IMR-90 (cell line): ENCODE results near the gene COX6A2.

Source experiments
- BHLHE40 ChIP-seq: fragments of 150-350 bp; IDR thresholded peaks from 2 replicates; pipeline ENCODE4 v1.6.1; 2016; ENCODE audit warnings: mild to moderate bottlenecking, low read depth, low read length
- CEBPB ChIP-seq: IDR thresholded peaks from 2 replicates; pipeline ENCODE4 v1.6.1; 2012; ENCODE audit warnings: low read depth, low read length, improper control_type of control experiment
- FOS ChIP-seq: fragments of 150-350 bp; IDR thresholded peaks from 2 replicates; pipeline ENCODE4 v1.6.1; 2016; ENCODE audit warnings: low read depth, low read length
- MAFK ChIP-seq: IDR thresholded peaks from 2 replicates; pipeline ENCODE4 v1.6.1; 2012; ENCODE audit warnings: low read depth, low read length, improper control_type of control experiment
- MAZ ChIP-seq: IDR thresholded peaks from 2 replicates; pipeline ENCODE4 v1.6.1; 2012; ENCODE audit warnings: low read depth, mild to moderate bottlenecking, low read length, improper control_type of control experiment, moderate library complexity, borderline replicate concordance
- POLR2A ChIP-seq: IDR thresholded peaks from 2 replicates; pipeline ENCODE4 v1.6.1; 2012; ENCODE audit warnings: mild to moderate bottlenecking, low read depth, low read length
- RAD21 ChIP-seq: IDR thresholded peaks from 2 replicates; pipeline ENCODE4 v1.6.1; 2012; ENCODE audit warnings: low read length, improper control_type of control experiment
- RCOR1 ChIP-seq: IDR thresholded peaks from 2 replicates; pipeline ENCODE4 v1.6.1; 2012; ENCODE audit warnings: mild to moderate bottlenecking, low read length, improper control_type of control experiment; ENCODE audit not compliant: insufficient replicate concordance
- RFX5 ChIP-seq: IDR thresholded peaks from 2 replicates; pipeline ENCODE4 v1.8.0; 2012; ENCODE audit warnings: low read depth, mild to moderate bottlenecking, low read length, moderate library complexity
- TF ChIP-seq, protein P1 (sequence below): conservative IDR thresholded peaks from 2 replicates; pipeline ENCODE4 v1.5.1; 2012; ENCODE audit warnings: mild to moderate bottlenecking, low read depth, low read length, improper control_type of control experiment
- TF ChIP-seq, protein P2 (sequence below): fragments of 150-350 bp; IDR thresholded peaks from 2 replicates; pipeline ENCODE4 v1.6.1; 2016; ENCODE audit warnings: low read depth, mild to moderate bottlenecking, low read length, moderate library complexity, borderline replicate concordance
- TF ChIP-seq, protein P3 (sequence below): fragments of 150-350 bp; IDR thresholded peaks from 2 replicates; pipeline ENCODE4 v1.6.1; 2017; ENCODE audit warnings: mild to moderate bottlenecking, antibody characterized with exemption, low read length, low read depth

DNA sequence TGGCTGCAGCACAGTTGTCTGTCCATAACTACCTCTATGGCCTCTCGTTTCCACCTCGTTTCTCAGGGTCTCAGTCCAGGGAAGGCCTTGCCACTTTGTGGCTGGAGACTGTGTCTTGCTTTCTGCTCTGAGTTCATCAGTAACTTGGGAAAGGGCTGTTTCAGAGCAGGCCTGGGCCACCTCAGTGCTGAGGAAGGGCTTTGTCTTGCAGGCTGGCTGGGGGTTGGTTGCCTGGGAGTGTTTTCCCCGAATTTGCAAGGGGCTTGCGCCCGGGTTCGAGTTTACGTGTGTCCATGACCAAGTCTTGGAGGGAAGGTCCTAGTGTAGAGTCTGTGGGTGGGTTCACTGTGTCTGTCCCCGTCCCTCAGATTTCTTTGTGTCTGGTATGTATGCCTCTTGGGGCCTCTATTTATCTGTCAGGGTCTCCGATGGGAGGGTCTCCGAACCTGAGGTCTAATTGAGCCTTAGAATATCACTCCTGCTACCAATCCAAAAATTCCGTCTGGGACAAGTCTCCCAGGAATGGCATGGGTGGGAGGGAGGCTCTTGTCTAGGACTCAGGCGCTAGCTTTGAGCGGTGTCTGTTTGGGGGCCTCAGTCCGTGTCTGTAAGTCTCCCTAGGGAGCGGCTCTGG lies 43.2 kb upstream of the COX6A2 start:
- TF ChIP-seq, protein P1, sequence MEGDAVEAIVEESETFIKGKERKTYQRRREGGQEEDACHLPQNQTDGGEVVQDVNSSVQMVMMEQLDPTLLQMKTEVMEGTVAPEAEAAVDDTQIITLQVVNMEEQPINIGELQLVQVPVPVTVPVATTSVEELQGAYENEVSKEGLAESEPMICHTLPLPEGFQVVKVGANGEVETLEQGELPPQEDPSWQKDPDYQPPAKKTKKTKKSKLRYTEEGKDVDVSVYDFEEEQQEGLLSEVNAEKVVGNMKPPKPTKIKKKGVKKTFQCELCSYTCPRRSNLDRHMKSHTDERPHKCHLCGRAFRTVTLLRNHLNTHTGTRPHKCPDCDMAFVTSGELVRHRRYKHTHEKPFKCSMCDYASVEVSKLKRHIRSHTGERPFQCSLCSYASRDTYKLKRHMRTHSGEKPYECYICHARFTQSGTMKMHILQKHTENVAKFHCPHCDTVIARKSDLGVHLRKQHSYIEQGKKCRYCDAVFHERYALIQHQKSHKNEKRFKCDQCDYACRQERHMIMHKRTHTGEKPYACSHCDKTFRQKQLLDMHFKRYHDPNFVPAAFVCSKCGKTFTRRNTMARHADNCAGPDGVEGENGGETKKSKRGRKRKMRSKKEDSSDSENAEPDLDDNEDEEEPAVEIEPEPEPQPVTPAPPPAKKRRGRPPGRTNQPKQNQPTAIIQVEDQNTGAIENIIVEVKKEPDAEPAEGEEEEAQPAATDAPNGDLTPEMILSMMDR, result no peak
- TF ChIP-seq RAD21 (no peak), POLR2A (no peak), BHLHE40 (no peak), FOS (no peak), CEBPB (no peak), RCOR1 (no peak), RFX5 (no peak), MAFK (no peak), MAZ (no peak)
- TF ChIP-seq, protein P2, sequence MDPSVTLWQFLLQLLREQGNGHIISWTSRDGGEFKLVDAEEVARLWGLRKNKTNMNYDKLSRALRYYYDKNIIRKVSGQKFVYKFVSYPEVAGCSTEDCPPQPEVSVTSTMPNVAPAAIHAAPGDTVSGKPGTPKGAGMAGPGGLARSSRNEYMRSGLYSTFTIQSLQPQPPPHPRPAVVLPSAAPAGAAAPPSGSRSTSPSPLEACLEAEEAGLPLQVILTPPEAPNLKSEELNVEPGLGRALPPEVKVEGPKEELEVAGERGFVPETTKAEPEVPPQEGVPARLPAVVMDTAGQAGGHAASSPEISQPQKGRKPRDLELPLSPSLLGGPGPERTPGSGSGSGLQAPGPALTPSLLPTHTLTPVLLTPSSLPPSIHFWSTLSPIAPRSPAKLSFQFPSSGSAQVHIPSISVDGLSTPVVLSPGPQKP, result no peak
- TF ChIP-seq, protein P3, sequence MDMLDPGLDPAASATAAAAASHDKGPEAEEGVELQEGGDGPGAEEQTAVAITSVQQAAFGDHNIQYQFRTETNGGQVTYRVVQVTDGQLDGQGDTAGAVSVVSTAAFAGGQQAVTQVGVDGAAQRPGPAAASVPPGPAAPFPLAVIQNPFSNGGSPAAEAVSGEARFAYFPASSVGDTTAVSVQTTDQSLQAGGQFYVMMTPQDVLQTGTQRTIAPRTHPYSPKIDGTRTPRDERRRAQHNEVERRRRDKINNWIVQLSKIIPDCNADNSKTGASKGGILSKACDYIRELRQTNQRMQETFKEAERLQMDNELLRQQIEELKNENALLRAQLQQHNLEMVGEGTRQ, result no peak
